ENCODE results near the gene AP3D1.
"Not testable (repeated sequence)": the region's sequence is repeated elsewhere in the genome, so short reads cannot be mapped to it uniquely, and the experiment has no call there.

Gene AP3D1

GRCh38 chr19:2108251-2109016, 42.9 kb downstream of the AP3D1 start:
- no peak for DNase-seq

GRCh38 chr19:2103045-2103707, 48.2 kb downstream of the AP3D1 start:
- DNase-seq, result no peak

DNA sequence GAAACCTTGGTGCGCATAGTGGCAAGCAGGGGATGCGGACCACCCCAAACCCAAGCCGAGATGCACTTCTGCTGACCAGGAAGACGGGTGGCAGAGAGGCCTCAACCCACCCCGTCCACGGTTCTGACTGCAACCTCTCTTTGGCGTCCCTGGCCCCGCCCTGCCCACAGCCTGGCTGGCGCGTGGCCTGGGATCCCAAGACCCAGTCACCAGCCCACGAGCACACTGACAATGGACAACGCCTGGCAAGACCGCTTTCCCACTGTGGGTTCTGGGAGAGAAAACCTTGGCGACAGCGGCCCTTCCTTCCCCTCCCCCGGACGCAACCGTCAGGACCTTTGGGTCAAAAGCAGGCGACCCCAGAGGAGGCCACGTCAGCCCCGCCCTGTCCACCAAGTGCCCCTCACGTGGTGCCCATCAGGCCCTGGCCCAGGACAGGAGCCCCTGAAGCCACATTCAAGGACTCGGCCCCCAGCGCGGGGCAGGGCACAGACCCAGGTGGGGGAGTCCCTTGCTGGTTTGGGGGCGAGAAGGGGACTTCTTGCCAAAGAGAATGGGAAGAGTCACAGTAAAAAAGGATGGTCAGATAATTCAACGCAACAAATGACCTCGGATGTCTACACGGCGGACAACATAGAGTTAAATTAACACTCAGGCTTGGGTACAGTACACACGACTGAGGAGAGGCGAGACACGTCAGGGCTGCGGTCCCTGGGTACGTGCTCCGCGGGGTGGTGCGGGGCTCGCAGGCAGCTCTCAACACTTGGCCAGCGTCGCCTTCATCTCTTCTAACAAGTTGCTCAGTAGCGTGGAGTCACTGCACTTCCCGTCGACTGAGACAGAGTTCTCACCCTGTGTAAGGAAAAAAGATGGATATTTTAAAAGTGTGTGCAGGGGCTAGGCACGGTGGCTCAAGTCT, 49.7 kb downstream of the AP3D1 start:
- no peak for DNase-seq

DNA sequence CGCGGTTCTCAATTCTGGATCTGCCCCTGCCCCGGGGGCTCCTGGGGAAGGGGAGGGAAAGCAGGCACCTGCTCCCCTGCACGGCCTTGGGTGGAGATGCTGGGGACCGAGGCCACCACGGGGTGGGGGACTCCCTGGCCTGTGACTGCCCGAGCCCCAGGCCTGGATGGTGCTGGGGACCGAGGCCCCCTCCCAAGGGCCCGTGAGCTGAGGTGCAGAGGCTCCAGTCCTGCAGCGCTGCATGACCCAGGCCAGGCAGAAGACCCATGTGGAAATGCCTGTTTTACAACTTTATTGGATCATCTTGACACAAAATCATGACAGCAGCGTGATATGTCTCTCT, 50.7 kb downstream of the AP3D1 start:
- DNase-seq, result no peak

DNA sequence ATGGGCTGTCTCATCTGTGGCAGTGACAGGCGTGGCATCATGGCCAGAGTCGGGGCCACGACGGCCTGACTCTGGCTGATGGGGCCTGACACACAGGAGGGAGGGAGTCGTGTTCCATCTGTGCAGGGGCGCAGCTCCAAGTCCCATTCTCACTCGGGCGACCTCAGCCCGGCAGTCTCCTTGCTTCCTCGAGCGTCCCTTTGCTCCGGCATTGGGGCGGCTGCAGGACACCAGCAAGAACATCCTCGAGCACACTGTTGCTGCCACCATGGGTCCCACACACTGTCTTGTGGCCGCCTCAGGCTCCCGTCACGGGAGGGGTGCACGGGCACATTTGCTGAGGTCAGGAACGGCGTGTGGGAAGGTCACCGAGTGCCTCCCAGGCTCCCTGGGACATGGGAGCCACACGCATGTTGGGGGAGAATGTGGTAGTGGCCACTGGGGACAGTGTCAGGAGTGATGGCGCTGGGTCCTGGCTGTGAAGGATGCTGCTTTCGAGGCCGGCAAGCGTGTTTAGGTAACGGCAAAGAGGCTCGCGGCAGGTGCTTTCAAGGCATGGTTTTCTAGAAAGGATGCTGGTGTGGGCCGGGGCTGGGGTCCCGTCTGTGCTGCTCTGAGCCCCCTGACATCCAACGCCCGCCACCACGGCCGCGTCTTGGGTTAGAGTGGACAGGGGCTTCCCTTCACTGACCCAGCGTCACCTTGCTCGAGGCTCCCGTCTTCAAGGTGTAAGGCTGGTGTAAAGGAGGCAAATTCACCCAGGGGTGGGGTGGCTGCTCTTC, 51.2 kb downstream of the AP3D1 start:
- no peak for DNase-seq

- no peak for DNase-seq
Observed at GRCh38 chr19:2099054-2099501, 52.3 kb downstream of the AP3D1 start.

- DNase-seq, result no peak
Observed at GRCh38 chr19:2097886-2098327, 53.5 kb downstream of the AP3D1 start.

DNA sequence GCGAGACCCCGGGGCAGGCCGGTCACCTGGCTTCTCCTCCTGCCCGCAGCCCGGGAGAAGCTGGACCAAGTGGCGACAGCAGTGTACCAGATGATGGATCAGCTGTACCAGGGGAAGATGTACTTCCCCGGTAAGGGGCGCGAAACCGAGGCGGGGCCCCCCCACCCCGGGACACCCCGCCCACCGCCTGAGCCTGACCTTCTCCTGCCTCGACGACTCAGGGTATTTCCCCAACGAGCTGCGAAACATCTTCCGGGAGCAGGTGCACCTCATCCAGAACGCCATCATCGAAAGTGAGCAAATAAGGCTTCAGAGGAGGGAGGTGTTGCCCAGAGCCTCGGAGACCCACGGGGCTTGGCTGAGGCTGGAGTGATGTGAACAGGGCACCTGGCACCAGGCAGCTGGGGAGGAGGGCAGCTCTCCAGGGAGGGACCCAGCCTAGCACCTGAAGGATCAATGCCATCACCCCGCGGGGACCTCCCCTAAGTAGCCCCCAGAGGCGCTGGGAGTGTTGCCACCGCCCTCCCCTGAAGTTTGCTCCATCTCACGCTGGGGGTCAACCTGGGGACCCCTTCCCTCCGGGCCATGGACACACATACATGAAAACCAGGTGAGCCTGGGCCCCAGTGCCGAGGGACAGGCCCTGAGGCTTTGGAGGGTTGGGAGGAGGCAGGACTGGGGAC, 54.0 kb downstream of the AP3D1 start:
- DNase-seq, result peak; percentile 38

DNA sequence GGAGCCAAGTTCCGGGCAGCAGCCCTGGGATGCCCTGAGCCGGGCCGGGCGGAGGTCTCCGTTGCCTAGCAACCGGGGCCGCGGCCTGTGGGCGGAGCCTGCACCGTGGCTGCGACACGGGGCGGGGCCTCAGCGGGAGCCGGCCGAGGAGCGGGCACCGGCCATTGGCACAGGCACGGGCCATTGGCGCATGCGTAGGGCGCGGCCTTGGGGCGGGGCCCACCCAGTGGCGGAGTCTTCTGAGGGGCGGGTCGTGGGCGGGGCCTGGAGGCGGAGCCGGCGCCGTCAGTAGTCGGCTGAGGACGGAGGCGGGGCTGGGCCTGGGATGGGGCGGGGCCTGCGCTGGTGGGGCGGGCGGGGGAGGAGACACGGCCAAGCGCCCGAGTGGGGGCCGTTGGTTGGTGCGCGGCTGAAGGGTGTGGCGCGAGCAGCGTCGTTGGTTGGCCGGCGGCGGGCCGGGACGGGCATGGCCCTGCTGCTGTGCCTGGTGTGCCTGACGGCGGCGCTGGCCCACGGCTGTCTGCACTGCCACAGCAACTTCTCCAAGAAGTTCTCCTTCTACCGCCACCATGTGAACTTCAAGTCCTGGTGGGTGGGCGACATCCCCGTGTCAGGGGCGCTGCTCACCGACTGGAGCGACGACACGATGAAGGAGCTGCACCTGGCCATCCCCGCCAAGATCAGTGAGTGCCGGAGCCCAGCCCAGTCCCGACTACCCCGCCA, 54.7 kb downstream of the AP3D1 start, which contains the start of gene IZUMO4:
IZUMO4 (plus strand) TSS at position 436 of the 723 bp plus-strand sequence; CDS start at position 467, 31 bp downstream.
- peak; percentile 97 for DNase-seq

GRCh38 chr19:2096034-2096479, 55.3 kb downstream of the AP3D1 start, which contains the start of gene MOB3A:
Gene MOB3A (minus strand): TSS chr19:2096326. CDS start chr19:2078560, 17,766 bp downstream.
- DNase-seq, result peak; percentile 94

DNA sequence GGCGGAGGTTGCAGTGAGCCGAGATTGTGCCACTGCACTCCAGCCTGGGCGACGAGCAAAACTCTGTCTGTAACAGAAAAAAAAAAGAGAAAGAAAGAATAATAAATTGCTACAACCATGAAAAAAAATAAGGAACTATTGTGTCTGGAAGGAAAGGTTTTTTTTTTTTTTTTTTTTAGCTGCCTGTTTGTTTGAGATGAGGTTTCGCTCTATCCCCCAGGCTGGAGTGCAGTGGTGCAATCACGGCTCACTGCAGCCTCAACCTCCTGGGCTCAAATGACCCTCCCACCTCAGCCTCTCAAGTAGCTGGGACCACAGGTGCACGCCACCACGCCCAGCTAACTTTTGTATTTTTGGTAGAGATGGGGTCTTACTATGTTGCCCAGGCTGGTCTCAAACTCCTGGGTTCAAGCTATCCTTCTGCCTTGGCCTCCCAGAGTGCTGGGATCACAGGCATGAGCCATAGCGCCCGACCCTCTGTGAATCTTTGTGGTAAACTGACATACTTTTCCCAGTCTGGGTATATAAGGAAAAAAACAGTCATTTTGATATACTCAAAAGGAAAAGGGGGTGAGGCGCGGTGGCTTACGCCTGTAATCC, 59.3 kb downstream of the AP3D1 start:
- DNase-seq, result not testable (repeated sequence)

- DNase-seq, result no peak
Observed at GRCh38 chr19:2089727-2090053, 61.7 kb downstream of the AP3D1 start.

GRCh38 chr19:2089001-2089711, 62.2 kb downstream of the AP3D1 start:
- no peak for DNase-seq

DNA sequence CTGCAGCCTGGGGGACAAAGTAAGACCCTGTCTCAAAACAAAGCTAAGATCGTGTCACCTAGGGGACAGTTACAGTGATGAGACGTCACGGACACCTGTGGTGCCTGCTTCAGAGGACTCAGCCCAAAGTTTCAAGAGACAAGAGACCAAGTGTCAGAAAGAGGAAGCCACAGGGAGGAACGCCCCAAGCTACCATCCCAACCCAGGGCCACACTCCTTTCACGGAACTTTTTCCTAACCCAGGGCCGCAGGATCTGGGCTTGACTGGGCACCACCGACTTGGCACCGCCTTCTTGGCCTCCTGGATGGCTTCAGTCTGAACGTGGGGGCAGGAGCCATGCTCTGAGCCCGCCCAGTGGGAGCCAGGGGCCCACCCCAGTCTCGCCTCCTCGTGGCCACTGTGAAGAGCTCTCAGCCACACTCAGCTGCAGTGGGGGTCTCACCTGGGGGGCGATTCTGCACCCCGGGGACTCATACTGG, 63.7 kb downstream of the AP3D1 start:
- DNase-seq, result no peak

GRCh38 chr19:2086695-2087620, 64.4 kb downstream of the AP3D1 start:
- DNase-seq, result not testable (repeated sequence)

- DNase-seq, result no peak
Observed at GRCh38 chr19:2084993-2085720, 66.2 kb downstream of the AP3D1 start.

- peak; percentile 16 for DNase-seq
Observed at GRCh38 chr19:2083174-2083854, 68.1 kb downstream of the AP3D1 start.
